GM21447 (cell line): ENCODE results near the gene CCNQ.
"Not testable (repeated sequence)": the region's sequence is repeated elsewhere in the genome, so short reads cannot be mapped to it uniquely, and the experiment has no call there.

ENCODE experiments used
- ATAC-seq: cut with Tn5 transposase; IDR thresholded peaks from one replicate; pipeline ENCODE4 v1.9.1; 2021; ENCODE audit not compliant: unreplicated experiment

Gene CCNQ

GRCh38 chrX:153623310-153624029 lies 24.5 kb upstream of the CCNQ start:
- ATAC-seq = no peak

GRCh38 chrX:153622661-153623309 lies 23.8 kb upstream of the CCNQ start:
- no peak for ATAC-seq

- no peak for ATAC-seq
Observed at GRCh38 chrX:153621949-153622598, 23.1 kb upstream of the CCNQ start.

- ATAC-seq = no peak
Observed at GRCh38 chrX:153620576-153620975, 21.6 kb upstream of the CCNQ start.

- ATAC-seq = no peak
Observed at GRCh38 chrX:153614818-153615217, 15.9 kb upstream of the CCNQ start.

DNA sequence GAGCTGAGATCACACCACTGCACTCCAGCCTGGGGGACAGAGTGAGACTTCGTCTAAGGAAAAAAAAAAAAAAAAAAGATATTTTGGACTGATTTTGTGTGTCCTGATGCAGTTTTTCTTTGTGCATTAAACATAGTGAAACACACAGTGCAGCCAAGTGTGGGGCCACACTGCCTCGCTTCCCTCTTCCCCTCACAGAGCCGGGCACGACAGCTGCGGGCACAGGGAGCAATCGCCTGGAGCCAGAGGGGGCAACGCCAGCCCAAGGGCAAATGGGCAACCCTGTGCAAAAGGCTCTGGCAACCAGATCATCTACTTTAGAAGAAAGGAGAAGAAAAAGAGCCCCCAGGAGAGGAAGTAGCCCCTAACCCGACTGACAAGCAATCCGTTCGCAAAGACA lies 13.5 kb upstream of the CCNQ start:
- ATAC-seq = no peak

DNA sequence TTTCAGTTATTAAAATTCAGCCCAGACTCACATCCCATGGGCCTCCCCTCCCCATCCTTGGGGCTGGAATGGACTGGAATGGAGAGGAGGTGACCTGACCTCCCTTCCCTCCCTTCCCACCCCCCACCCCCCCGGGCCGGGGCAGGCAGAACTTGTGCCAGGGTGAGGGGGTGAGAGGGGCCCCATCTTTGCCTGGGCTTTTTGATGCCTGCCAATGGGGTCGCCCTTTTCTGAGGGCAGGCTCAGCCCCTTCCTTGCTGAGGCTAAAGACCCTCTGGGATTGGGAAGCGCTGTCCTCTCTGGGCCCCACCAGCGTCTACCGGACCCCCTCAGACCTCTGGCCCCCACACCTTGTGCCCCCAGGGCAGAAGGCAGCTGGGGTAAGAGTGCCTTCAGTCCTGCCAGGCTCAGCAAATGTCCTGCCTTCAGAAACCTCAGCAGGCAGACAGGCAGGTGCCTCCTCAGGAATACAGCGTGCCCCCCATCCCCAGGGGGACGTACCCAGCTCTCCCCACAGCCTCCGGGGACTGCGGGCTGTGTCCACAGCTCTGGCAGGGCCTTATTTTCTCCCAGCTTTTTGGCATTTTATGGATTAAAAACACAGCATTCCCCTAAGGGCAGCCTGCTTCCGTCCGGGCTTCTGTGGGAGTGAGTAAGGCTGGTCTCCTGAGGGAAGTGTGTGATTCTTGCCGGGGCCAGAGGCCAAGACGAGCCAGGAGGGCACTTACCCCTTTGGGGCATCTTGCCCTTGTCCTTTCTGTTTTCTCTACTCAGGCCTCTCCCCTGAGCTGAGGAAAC lies 12.6 kb upstream of the CCNQ start:
- ATAC-seq = no peak

DNA sequence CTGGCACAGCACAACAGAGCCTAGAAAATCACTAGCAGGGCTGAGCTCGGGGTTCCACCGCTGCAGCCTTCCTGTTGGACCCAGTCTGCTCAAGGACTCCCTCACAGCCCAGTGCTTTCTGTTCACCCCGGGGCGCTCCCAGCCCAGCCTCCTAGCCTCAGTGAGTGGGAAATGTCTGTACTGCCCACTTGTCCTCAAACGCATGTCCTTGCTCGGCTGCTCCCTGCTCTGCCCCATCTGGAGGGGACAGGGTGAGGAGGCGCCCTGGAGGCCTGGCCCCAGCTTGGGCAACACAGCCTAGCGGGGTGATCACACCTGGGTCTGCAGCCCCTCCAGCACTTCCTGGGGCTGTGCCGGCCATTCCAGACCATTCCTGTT lies 11.9 kb upstream of the CCNQ start:
- no peak for ATAC-seq

- peak; percentile 80 for ATAC-seq
Observed at GRCh38 chrX:153609917-153610835, 11.2 kb upstream of the CCNQ start.

GRCh38 chrX:153608806-153609205 lies 9.9 kb upstream of the CCNQ start:
- no peak for ATAC-seq

GRCh38 chrX:153608376-153608775 lies 9.4 kb upstream of the CCNQ start:
- no peak for ATAC-seq

DNA sequence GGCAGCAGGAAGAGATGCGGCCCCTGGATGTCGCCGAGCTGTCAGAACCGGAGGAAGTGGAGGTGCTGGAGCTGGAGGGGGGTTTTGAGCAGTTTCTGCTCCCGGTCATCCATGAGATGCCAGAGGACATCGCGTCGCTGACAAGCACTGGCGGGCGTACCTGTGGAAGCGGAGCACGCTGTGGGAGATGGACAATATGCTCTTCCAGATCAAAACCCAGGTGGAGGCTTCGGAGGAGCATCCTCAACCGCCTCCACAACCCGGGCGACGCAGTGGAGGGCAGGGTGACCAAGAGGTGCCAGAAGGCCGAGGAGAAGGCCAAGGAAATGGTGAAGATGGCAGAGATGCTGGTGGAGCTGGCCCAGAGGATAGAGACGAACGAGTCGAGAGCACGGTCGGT lies 7.6 kb upstream of the CCNQ start:
- ATAC-seq = no peak

DNA sequence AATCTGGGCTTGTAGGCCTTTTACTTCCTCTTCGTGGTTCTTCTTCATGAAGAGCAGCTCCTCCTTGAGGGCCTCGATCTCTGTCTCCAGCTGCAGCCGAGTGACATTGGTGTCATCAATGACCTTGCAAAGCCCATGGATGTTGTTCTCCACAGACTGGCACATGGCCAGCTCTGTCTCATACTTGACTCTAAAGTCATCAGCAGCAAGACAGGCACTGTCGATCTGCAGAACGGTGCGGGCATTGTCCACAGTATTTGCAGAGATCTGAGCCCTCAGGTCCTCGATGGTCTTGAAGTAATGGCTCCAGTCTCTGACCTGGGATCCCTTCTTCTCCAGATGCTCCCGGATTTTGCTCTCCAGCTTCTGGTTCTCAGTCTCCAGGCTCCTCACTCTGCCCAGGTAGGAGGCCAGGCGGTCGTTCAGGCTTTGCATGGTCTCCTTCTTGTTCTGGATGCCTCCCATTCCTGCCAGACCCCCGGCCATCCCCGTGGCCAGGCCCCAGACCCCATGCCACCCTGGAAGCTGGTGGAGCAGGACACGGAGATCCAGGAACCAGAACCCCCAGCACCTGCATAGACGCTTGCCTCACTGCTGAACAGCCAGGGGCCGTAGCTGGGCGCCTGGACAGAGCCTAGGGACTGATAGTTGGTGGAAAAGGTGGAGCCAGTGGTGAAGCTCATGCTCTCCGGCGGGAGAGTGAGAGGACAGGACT lies 5.9 kb upstream of the CCNQ start:
- not testable (repeated sequence) for ATAC-seq

DNA sequence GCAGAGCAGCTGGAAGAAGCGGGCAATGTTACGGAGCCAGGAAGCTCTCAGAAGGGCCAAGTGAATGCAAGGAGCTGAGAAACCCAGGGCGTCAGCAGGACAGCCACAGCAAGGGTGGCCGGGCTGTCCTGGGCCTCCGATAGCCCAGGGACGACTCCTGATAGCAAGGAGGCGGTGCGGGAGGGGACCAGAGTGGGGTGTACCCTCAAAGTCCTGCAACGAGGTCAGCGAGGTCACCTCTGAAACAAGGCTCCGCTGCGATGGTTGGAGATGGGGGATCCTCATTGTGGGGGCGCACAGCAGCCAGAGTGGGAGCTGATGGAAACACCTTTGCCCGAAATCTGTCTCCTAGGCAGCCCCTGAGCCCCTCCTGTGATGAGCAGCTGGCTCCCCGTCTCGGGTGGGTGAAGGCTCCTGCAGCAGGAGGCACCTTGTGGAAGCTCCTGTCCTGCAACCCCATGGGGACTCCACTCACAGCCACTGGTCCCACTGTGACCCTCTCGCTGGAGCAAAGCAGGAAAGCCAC lies 4.3 kb upstream of the CCNQ start:
- ATAC-seq = no peak

- no peak for ATAC-seq
Observed at GRCh38 chrX:153602601-153603000, 3.7 kb upstream of the CCNQ start.

GRCh38 chrX:153601511-153602110 lies 2.7 kb upstream of the CCNQ start:
- ATAC-seq = no peak

GRCh38 chrX:153600921-153601320 lies 2.0 kb upstream of the CCNQ start:
- no peak for ATAC-seq

DNA sequence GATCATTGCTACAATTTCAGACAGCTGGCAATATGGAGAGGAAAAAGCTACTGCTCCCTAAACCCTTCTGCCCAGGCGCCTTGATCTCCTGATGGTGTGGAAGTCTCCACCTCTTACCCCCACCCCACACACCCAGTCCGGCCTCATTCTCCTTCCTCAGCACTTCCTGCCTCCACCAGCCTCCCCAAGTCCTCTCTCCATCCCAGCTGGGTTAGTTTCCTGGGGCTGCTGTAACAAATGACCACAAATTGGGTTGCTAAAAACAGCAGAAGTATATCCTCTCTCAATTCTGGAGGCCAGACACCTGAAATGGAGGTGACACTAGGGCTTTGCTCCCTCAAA lies 1.1 kb upstream of the CCNQ start:
- no peak for ATAC-seq
